ENCODE results near the gene CSH2.
"Not testable (repeated sequence)": the region's sequence is repeated elsewhere in the genome, so short reads cannot be mapped to it uniquely, and the experiment has no call there.

- not testable (repeated sequence) for TF ChIP-seq USF2 (IDR thresholded peaks at IDR 0.05); HEYL (CRISPR knock-in tag; IDR thresholded peaks at IDR 0.05); PBX3 (IDR thresholded peaks at IDR 0.05); MAX (IDR thresholded peaks at IDR 0.05); REST (IDR thresholded peaks at IDR 0.05); HMGXB4 (CRISPR knock-in tag; IDR thresholded peaks at IDR 0.05; ENCODE audit: borderline replicate concordance); CTCF (IDR thresholded peaks at IDR 0.05); RFX5 (IDR thresholded peaks at IDR 0.05); RNF2 (IDR thresholded peaks at IDR 0.05; ENCODE audit: borderline replicate concordance, low read depth); CEBPB (IDR thresholded peaks at IDR 0.05)
Observed at GRCh38 chr17:63894021-63894420, 20.5 kb upstream of the CSH2 start.
